HTERT RPE-1 (cell line): Measurements from ENCODE around the gene ITSN1.

Experiments used
- in situ Hi-C: fragments of 300-500 bp; cut with MboI; formaldehyde crosslinking; loops from 4 replicates; pipeline ENCODE4 v1.14.3; 2020; ENCODE audit warnings: low sequenced_read_pairs

ITSN1 gene

DNA sequence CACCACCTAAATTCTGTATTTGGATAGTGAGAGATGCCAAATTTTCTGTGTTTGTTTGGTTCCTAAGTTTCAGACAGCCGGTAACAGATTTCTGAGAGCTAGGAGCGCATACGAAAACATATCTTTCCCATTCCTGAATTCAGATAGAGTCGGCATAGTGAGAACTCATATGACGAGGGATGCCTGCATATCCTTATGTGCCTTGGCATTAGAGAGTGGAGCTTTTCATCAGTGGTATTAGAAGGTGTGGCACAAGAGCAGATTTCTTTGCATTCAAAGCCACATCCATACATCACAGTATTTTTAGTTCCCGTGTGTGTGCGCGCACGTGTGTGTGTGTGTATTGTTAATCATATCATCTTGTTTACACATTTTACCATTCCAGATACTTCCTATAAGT is 187.5 kb downstream of the ITSN1 start:
- in situ Hi-C loops = no loop called here

- in situ Hi-C loops = no loop called here
Observed at GRCh38 chr21:33831962-33832659, 189.8 kb downstream of the ITSN1 start.

DNA sequence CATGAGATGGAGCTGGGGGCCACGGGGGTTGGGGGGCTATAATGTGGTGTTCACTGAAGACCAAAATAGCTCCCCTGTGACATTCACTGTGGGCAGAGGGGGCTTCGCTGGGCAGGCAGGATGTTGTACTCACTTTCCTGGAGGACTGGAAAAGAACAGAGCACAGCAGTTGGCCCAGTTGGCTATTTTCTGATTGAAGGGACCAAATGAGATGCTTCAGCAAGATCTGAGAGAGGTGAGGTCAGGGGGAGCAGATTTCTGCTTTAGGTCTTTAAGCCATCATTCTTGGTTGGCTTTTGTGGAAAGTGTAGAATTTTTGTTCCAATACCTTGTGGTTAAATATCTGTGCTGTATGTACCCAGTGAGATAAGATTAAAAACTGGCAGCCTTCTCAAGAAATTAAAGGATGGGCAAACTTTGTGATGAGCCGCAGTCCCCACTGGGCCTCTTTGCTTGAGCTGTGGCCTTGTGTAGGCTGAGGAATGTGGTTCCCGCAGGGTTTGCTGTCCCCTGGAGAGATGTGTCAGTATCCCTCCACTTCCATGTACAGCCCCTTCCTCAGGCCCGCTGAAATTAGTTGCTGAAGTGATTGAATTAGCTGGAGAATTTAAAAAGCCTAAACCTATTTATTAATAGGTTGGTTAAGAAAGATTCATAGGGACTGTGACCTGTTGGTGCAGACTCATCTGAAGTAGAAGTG is 192.7 kb downstream of the ITSN1 start:
- in situ Hi-C loops = no loop called here

DNA sequence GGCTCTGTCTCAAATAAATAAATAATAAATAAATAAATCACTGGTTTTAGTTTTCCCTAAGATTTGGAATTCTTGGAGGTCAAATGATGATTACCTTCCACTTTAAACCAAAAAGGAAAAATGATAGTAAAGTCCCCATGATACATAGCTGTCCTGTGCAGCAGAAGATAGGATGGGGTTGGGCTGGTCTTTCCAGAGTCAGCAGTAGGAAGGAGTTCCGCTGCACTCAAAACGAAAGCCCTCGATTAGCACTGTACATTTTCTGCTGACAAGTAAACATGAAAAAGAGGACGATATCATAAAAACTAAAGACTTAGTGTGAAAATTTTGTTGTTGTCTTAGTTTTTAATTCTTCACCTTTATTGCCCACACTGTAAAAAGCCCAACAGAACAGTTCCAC is 193.6 kb downstream of the ITSN1 start:
- in situ Hi-C loops = no loop called here

GRCh38 chr21:33836408-33836807 is 194.1 kb downstream of the ITSN1 start:
- in situ Hi-C loops = no loop called here

GRCh38 chr21:33839167-33839716 is 196.9 kb downstream of the ITSN1 start:
- in situ Hi-C loops = no loop called here

DNA sequence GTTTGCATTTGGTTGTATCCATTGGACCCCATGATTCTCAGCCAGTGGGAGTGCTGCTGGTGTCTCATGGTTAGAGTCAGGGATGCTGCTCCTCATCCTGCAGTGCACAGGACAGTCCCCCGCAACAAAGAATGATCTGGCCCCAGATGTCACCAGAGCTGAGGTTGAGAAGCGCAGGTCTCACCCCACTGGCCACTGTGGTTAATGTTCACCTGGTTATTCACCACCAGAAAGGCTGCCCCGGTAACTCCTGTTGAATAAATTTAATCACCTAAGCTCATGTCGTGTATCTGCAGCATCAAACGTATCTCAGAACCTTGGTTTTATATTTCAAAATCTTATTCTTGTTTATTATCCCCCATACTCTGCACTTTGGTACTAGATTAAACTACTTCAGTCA is 197.5 kb downstream of the ITSN1 start:
- in situ Hi-C loops = no loop called here

DNA sequence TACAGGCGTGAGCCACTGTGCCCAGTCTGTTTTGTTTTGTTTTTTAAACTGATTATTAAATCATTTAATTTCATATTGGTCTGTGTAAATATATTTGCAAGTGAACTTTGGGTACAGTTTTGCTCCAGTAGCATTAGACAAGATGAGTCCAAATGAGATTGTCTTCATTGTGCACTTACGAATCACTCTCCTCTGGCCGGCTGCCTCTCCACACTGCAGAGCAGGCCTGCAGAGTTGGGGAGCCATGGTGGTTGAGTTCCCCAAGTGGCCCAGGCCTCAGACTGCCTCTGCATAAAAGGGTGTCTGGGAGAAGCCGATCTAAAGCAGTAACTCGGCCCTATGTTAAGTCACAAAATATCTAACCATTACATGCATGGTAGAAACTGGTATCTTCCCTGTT is 198.5 kb downstream of the ITSN1 start:
- in situ Hi-C loops = no loop called here

GRCh38 chr21:33841561-33841960 is 199.3 kb downstream of the ITSN1 start:
- in situ Hi-C loops = no loop called here

DNA sequence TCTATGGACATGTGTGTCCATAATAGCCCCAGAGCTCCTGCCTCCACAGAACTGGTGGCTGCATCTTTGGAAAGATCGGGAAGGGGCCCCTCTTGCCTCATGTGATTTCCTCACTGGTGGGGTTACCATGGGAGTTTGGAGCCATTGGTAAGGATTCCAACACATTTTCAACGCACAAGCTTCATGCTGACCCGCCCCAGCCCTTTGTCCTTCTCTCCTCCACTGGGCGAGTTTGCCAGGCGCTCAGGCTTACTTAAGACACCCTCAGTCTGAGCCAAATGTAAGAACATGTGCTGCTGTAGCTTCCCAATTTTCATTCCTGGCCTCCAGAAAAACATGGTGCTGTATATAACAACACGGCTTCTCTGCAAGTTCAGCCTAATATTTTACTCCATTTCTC is 200.9 kb downstream of the ITSN1 start:
- in situ Hi-C loops = no loop called here

GRCh38 chr21:33844104-33844889 is 202.0 kb downstream of the ITSN1 start:
- in situ Hi-C loops = no loop called here

- in situ Hi-C loops = no loop called here
Observed at GRCh38 chr21:33844890-33845205, 202.5 kb downstream of the ITSN1 start.

DNA sequence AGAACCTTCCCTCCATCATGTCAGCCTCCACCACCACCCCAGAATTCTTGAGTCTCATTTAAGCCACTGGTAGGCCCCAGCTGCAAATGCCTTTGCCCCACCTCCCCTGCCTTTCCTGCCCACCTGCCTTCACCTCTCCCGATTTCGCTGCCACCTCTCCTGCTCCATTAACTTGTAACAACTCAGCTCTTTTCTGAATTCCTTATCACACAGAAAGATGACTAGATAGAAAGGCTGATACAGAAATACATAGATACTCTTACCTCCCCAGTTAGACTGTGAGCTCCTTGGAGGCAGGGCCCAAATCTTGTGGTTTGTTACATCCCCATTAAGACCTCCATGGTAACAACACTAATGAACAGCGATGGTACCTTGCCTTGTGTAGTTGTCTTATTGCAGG is 203.8 kb downstream of the ITSN1 start:
- in situ Hi-C loops = no loop called here

DNA sequence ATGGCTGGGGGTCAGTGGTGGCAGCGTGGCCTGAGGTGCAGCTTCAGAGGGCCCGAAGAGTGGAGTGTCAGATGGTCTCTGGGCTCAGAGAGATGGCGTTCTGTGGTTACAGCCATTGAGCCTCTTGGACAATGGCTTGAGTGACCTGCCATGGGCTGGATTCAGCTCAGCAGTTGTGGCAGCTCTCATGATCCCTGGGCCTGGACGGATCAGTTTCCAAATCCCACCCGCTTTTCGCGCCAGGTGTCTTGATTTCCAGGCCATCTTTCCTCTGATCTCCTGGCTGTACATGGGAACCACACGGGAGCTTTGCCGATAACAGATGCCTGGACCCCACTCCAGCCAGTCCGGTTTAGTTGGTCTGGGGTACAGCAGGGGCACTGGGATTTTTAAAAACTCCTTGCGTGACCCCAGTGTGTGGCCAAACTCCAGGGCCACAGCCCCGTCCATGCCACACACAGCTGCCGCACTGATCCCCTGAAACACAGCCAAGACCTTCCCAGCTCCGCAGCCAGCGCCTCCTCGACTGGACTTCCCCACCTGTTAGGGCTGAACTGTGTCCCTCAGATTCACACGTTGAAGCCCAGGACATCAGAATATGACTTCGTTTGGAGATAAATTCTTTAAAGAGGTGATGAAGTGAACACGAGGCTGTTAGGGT is 205.4 kb downstream of the ITSN1 start:
- in situ Hi-C loops = no loop called here

- in situ Hi-C loops = no loop called here
Observed at GRCh38 chr21:33848249-33848953, 206.1 kb downstream of the ITSN1 start.

DNA sequence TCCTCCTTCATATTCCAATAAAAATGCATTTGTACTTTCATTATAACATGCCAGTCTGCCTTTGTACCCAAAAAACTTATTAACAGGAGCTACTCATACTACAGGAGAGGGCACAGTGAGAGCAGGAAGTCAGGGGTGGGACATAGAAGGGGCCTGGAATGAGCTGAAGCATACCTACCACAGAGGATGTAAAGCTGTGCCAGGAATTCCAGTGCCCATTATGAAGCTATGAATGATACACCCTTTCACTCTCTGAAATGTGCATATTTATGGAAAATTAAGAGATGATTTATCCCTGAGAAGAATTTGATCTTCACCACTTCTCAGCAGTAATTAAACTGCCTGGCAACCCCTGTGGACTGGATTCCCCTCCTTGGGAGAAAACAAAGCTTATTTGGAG is 207.5 kb downstream of the ITSN1 start:
- in situ Hi-C loops = no loop called here

- in situ Hi-C loops = no loop called here
Observed at GRCh38 chr21:33850401-33850800, 208.1 kb downstream of the ITSN1 start.

- in situ Hi-C loops = no loop called here
Observed at GRCh38 chr21:33850985-33851384, 208.7 kb downstream of the ITSN1 start.

DNA sequence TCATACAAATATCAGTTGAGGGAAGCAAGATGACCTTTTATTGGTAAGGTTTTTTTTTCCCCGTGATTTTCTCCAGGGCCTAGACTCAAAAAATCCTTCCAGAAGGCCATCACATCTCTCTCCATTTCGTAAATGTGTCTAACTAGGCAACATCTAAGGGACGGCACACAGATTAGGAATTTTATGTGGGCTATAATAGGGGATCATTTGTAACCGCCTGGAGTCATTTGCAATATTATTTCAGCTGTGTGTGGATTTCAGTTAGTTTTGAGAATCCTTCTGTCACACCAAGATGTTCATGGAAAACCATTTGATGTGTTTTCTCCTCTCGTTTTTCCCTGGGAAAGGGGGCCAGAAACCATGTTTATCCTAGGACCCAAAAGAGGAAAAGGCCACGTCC is 210.2 kb downstream of the ITSN1 start:
- in situ Hi-C loops = no loop called here

DNA sequence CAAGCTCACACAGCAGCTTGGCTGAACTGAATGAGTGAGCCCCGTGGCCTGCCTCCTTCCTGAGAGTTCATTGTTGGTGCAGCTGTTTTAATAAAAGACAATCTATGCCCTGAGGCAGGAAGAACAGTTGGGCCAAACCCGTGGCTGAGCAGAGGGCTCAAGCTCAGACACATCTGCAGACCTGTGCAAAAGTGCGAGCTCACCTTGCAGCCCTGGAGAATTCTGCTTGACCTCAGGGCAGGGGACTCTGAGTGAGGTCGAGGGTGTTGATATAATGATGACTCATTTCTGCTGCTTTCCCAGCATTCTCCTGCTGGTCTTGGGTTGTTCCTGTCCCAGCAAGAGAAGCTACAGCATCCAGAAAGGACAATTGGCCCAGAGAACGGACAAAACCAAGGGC is 212.3 kb downstream of the ITSN1 start:
- in situ Hi-C loops = no loop called here

DNA sequence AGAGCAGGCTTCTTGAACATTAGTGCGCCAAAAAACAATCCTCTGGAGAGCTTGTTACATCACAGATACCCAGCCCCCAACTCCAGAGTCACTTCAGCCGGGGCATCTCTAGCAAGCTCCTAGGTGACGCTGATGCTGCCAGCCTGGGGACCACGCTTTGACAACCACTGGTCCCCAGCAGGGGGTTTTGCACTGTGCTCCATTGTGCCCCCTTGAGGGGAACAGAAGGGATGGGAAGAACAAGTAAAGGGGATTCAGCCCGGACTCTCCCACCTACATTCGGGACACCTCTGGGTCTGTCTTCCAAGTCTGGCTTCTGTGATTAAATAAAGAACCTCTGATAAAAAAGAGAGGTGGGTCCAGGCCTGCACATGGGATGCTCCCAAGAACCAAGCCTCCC is 212.9 kb downstream of the ITSN1 start:
- in situ Hi-C loops = no loop called here
